GM10248 (cell line): ENCODE measurements around the gene TSPAN16.
"Not testable (repeated sequence)": the region's sequence is repeated elsewhere in the genome, so short reads cannot be mapped to it uniquely, and the experiment has no call there.

Source experiments
- CTCF ChIA-PET: fragments of 300-600 bp; sonication (Branson Sonifier 250); formaldehyde crosslinking; extraction: SDS; loops from one replicate; lab custom pipeline; 2021; ENCODE audit warnings: antibody characterized with exemption; lab: Yijun Ruan, JAX
- POLR2A ChIA-PET: fragments of 350-650 bp; sonication (Branson Sonifier 250); formaldehyde crosslinking; extraction: SDS; loops from one replicate; lab custom pipeline; 2020; ENCODE audit warnings: antibody characterized with exemption; lab: Yijun Ruan, JAX
- DNase-seq: peaks from one replicate; pipeline ENCODE4 v3.0.0; 2012; ENCODE audit errors: extremely low spot score
- TF ChIP-seq, protein P1 (sequence below): IDR thresholded peaks from 2 replicates; pipeline ENCODE4 v1.5.1; 2012; ENCODE audit warnings: mild to moderate bottlenecking, low read depth; ENCODE audit errors: extremely low read depth, missing control alignments, control extremely low read depth

Gene TSPAN16

DNA sequence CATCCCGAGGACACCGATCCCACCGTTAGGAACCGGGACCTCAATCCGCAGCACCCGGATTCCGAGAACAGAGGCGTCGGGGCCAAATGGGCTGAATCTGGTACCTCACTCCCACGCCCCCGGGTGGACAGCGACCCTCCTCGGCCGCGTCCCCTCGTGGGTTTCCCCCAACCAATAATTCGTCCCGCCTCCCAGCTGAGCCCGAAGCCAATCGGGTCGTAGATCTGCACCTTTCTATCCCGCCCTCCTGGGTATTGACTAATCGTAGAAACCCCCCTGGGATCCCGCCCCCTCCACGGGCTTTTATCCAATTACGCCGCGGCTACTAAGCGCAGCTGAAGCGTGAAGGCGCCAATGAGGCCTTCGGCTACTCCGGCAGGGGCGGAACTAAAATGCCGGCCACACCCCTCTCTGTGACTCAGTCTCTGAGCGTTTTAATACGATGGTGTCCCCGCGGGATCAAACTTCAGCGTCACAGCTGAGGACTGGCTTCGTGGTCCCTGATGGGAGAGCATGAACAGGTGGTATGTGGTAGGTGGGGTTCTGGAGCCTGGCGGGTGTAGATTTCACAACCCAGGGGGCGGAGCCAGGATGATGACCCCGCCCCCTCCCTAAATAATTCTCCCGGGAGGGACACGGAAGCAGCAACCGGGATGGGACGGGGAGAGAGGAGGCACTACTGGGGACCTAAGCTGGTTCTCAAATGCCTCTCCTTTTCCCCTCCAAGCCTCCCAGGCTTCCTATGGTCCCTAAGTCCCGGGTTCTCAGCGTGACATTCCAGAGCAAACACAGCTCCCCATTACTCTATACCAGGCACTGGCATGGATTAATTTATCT lies 50.4 kb downstream of the TSPAN16 start, which contains the start of the genes CCDC159 and TMEM205:
CCDC159 (plus strand) TSS at position 416 of the 837 bp plus-strand sequence; CDS start at position 504, 88 bp downstream.
TMEM205 (minus strand) TSS at position 165 of the 837 bp plus-strand sequence. CDS start 649 bp downstream, outside the sequence.
- ChIA-PET CTCF (interaction anchor here (0.9 to 2.6 kb wide), 7 partner anchors 13 to 190 kb away, joined by 3 to 11 read pairs (median 4); no protein-coding TSS in a partner anchor), POLR2A (interaction anchor here (0.5 to 1.6 kb wide), 3 partner anchors 29 to 67 kb away, joined by 5 to 6 read pairs (median 5); partner anchors contain the start of gene SWSAP1)
- DNase-seq = peak; percentile 97
- TF ChIP-seq, protein P1, sequence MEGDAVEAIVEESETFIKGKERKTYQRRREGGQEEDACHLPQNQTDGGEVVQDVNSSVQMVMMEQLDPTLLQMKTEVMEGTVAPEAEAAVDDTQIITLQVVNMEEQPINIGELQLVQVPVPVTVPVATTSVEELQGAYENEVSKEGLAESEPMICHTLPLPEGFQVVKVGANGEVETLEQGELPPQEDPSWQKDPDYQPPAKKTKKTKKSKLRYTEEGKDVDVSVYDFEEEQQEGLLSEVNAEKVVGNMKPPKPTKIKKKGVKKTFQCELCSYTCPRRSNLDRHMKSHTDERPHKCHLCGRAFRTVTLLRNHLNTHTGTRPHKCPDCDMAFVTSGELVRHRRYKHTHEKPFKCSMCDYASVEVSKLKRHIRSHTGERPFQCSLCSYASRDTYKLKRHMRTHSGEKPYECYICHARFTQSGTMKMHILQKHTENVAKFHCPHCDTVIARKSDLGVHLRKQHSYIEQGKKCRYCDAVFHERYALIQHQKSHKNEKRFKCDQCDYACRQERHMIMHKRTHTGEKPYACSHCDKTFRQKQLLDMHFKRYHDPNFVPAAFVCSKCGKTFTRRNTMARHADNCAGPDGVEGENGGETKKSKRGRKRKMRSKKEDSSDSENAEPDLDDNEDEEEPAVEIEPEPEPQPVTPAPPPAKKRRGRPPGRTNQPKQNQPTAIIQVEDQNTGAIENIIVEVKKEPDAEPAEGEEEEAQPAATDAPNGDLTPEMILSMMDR = peak; percentile 26

DNA sequence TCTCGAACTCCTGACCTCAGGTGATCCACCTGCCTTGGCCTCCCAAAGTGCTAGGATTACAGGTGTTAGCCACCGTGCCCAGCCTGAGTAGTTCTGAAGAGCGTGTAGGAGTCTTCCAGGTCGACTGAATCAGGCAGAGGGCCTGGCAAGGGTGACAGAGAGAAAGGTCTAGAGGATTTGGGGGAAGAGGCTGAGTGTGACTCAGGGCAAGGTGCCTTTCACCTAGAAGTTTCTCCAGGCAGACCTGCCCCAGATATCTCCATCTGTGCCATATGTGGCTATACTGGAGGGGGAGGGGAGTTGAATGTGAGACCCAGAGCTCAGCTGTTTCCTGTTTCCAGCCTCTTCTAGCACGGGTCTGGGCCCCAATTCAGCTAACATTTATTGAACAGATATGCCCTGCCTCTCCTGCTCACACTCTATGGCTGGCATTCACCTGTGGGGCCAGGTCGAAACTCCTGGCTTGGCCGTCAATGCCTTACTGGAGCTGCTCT lies 51.6 kb downstream of the TSPAN16 start:
- DNase-seq = no peak
- TF ChIP-seq, protein P1 = no peak
- CTCF ChIA-PET = interaction anchor here (1.0 to 2.6 kb wide), 5 partner anchors 21 to 135 kb away, joined by 3 to 11 read pairs (median 6); no protein-coding TSS in a partner anchor
- POLR2A ChIA-PET = no interaction called here

DNA sequence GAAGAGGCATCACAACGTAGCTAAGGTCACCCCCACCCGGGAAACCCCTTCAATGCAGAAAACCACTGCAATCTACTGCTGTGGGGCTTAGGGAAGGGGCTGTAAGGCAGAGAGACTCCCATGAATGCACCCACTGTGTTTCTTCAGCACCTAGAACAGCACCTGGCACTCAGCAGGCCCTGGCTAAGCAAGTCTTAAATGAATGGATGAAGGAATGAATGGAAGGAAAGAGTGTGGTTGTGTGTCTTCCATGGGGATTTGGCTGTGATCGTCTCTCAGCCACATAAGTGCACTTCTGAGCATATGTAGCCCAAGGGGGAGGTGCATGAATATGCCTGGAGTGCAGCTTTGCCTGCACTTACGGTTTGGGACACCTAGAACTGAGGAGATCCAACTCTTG lies 53.2 kb downstream of the TSPAN16 start:
- TF ChIP-seq, protein P1 = no peak
- POLR2A ChIA-PET = no interaction called here
- CTCF ChIA-PET = interaction anchor here (0.8 to 1.4 kb wide), 5 partner anchors 9 to 86 kb away, joined by 3 to 4 read pairs (median 4); partner anchors contain the start of genes ODAD3, RAB3D and SWSAP1
- no peak for DNase-seq

DNA sequence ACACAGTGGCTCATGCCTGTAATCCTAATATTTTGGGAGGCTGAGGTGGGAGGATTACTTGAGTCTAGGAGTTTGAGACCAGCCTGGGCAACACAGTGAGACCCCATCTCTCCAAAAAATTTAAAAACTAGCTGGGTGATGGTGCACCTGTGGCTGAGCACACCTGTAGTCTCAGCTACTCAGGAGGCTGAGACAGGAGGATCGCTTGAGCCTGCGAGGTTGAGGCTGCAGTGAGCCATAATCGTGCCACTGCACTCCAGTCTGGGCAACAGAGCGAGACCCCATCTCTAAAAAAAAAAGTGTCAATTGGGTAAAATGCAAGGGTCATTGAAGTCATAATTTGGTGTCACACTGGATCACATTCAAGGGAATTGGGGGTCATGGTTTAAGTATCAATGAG lies 58.1 kb downstream of the TSPAN16 start:
- DNase-seq, POLR2A ChIA-PET: not testable (repeated sequence)
- CTCF ChIA-PET = interaction anchor here (1.0 kb wide), 1 partner anchor 65 kb away, joined by 3 read pairs; the partner anchor contains the start of gene RGL3

GRCh38 chr19:11355160-11356073 lies 59.5 kb downstream of the TSPAN16 start, which contains the start of gene PLPPR2:
TSS of gene PLPPR2 (plus strand) at chr19:11355432. CDS start at chr19:11357674, 2,242 bp downstream.
- ChIA-PET POLR2A (no interaction called here), CTCF (no interaction called here)
- TF ChIP-seq, protein P1 = no peak
- peak; percentile 83 for DNase-seq

GRCh38 chr19:11356074-11356397 lies 60.1 kb downstream of the TSPAN16 start:
- ChIA-PET CTCF (no interaction called here), POLR2A (no interaction called here)
- no peak for DNase-seq
- TF ChIP-seq, protein P1 = no peak
